ENCODE results near the gene TMEM50B.
A peak's percentile ranks its signal among the peaks of the same experiment; 100 is the strongest.

Gene TMEM50B

GRCh38 chr21:33406493-33406892 lies 73.3 kb downstream of the TMEM50B start:
- ChIA-PET CTCF (interaction anchor here (1.2 to 4.4 kb wide), 9 partner anchors 10 to 209 kb away, joined by 3 to 29 read pairs (median 4); no protein-coding TSS in a partner anchor), POLR2A (interaction anchor here (0.6 to 0.7 kb wide), 2 partner anchors 187 to 216 kb away, joined by 5 to 8 read pairs; no protein-coding TSS in a partner anchor)
- no peak for TF ChIP-seq CTCF (IDR thresholded peaks at IDR 0.05; ENCODE audit: control extremely low read depth, extremely low read depth, low read depth, missing control alignments)
- no peak for DNase-seq (ENCODE audit: extremely low spot score)

- DNase-seq (ENCODE audit: extremely low spot score): peak; percentile 47
- POLR2A ChIA-PET: interaction anchor here (0.6 to 1.8 kb wide), 4 partner anchors 22 to 79 kb away, joined by 3 to 9 read pairs (median 5); partner anchors contain the start of gene IFNAR1
Measured at GRCh38 chr21:33403786-33404585, 75.8 kb downstream of the TMEM50B start.

GRCh38 chr21:33403128-33403785 lies 76.5 kb downstream of the TMEM50B start, which contains the start of gene IFNGR2:
IFNGR2 (plus strand) TSS chr21:33403413; CDS start chr21:33403544, 131 bp downstream.
- TF ChIP-seq CTCF (IDR thresholded peaks at IDR 0.05; ENCODE audit: control extremely low read depth, extremely low read depth, low read depth, missing control alignments): no peak
- peak; percentile 77 for DNase-seq (ENCODE audit: extremely low spot score)
- ChIA-PET POLR2A (interaction anchor here (1.8 kb wide), 1 partner anchor 42 kb away, joined by 7 read pairs; no protein-coding TSS in a partner anchor), CTCF (interaction anchor here (0.9 to 4.4 kb wide), 7 partner anchors 10 to 43 kb away, joined by 3 to 29 read pairs (median 5); no protein-coding TSS in a partner anchor)

More at GRCh38 chr21:33403786-33404585, 75.8 kb downstream of the TMEM50B start:
- TF ChIP-seq CTCF (IDR thresholded peaks at IDR 0.05; ENCODE audit: control extremely low read depth, extremely low read depth, low read depth, missing control alignments): no peak
- CTCF ChIA-PET: interaction anchor here (0.8 to 4.4 kb wide), 13 partner anchors 9 to 204 kb away, joined by 3 to 29 read pairs (median 4); no protein-coding TSS in a partner anchor

DNA sequence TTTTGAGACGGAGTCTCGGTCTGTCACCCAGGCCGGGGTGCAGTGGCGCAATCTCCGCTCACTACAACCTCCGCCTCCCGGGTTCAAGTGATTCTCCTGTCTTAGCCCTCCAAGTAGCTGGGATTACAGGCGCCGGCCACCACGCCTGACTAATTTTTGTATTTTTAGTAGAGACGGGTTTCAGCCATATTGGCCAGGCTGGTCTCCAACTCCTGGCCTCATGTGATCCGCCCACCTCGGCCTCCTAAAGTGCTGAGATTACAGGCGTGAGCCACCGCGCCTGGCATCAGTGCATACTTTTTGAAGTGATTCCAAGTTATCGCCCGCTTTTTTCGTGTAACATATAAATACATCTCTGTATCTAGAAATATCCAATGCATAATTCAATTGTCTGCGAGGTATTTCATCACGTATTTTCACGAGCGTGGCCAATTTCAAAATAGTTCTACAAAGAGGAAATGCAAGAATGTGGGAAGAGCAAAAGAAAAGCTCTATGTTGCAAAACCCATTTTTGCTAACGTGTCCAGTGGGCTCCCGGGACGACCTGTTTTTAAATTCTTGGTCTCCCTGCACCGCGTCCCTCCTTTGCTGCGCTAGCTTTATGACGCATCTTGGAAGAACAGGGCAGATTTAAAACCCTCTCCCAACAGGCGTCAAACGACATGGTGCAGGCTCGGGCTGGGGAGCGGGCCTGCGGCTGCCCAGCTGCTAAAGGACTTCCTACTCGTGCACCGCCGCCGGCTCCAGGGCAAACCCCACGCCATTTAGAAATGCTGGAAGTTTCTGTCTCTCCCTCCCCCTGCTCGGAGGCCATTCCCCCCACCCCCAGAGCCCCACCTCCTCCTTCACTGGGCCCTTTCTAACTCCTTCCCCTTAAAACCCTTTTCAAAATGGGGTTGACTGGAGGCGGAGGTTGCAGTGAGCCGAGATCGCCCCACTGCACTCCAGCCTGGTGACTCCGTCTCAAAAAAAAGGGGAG lies 77.5 kb downstream of the TMEM50B start:
- ChIA-PET CTCF (interaction anchor here (1.4 to 1.5 kb wide), 2 partner anchors 41 to 43 kb away, joined by 4 to 6 read pairs; no protein-coding TSS in a partner anchor), POLR2A (no interaction called here)
- no peak for TF ChIP-seq CTCF (IDR thresholded peaks at IDR 0.05; ENCODE audit: control extremely low read depth, extremely low read depth, low read depth, missing control alignments)
- peak; percentile 65 for DNase-seq (ENCODE audit: extremely low spot score)

DNA sequence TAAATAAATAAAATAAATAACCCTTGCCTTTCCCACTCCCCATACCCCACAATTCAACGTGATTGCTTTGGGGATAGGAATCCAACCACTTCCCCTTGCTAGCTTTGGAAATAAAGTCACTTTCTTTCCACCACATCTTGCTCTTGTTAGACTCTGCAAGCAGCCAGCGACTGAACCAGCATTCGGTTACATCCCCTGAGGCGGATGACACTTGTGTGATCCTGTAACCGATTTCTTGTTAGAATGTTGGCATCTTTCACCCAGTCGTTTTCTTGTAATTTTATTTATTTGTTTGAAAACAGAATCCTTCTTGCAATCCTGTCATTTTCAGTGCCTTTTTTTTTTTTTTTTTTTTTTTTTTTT lies 78.2 kb downstream of the TMEM50B start:
- CTCF ChIA-PET: interaction anchor here (1.5 kb wide), 1 partner anchor 40 kb away, joined by 6 read pairs; no protein-coding TSS in a partner anchor
- TF ChIP-seq CTCF (IDR thresholded peaks at IDR 0.05; ENCODE audit: control extremely low read depth, extremely low read depth, low read depth, missing control alignments): no peak
- POLR2A ChIA-PET: no interaction called here
- no peak for DNase-seq (ENCODE audit: extremely low spot score)

Data from GM10248 (cell line).